MCF 10A (cell line): ENCODE measurements around the gene NUDT4B. TPM values are rescaled to one million over a fixed set of nuclear protein-coding genes. Genes with fewer than 3 reads are reported as not detected.
"Not testable (repeated sequence)": the region's sequence is repeated elsewhere in the genome, so short reads cannot be mapped to it uniquely, and the experiment has no call there.

Source experiments
- Bru-seq: library from RNA; stranded (reverse); fragments of 400-500 nt; gene quantifications from one replicate; lab custom pipeline; 2021; lab: Mats Ljungman, UMichigan
- BruChase-seq, 2 experiments: library from RNA; stranded (reverse); fragments of 400-500 nt; gene quantifications; one replicate each; lab custom pipeline; 2021; lab: Mats Ljungman, UMichigan
- BruUV-seq: library from RNA; stranded (reverse); fragments of 400-500 nt; replicated peaks from 2 replicates; lab custom pipeline; 2021; lab: Mats Ljungman, UMichigan
- CTCF ChIA-PET: fragments of 300-600 bp; sonication (Branson Sonifier 250); formaldehyde crosslinking; extraction: SDS; loops from one replicate; lab custom pipeline; 2021; ENCODE audit warnings: antibody characterized with exemption, inconsistent platforms; lab: Yijun Ruan, JAX
- POLR2A ChIA-PET: fragments of 300-600, 350-650 bp; sonication (Branson Sonifier 250); formaldehyde crosslinking; extraction: SDS; loops from one replicate; lab custom pipeline; 2020; ENCODE audit warnings: antibody characterized with exemption, inconsistent platforms; lab: Yijun Ruan, JAX
- DNase-seq: peaks from one replicate; pipeline ENCODE4 v3.0.0-alpha.2; 2018; ENCODE audit not compliant: unreplicated experiment
- H3K27ac Mint-ChIP-seq: one replicate; pipeline ENCODE4 v1.8.0; 2022; ENCODE audit warnings: mild to moderate bottlenecking, low read depth, mixed read lengths; ENCODE audit not compliant: unreplicated experiment
- H3K27me3 Mint-ChIP-seq: one replicate; pipeline ENCODE4 v1.8.0; 2022; ENCODE audit warnings: mixed read lengths; ENCODE audit not compliant: insufficient read depth, unreplicated experiment
- H3K36me3 Mint-ChIP-seq: one replicate; pipeline ENCODE4 v1.8.0; 2022; ENCODE audit warnings: mild to moderate bottlenecking, moderate library complexity, mixed read lengths; ENCODE audit not compliant: insufficient read depth, unreplicated experiment
- H3K4me1 Mint-ChIP-seq: one replicate; pipeline ENCODE4 v1.8.0; 2022; ENCODE audit warnings: mixed read lengths; ENCODE audit not compliant: insufficient read depth, unreplicated experiment
- H3K4me3 Mint-ChIP-seq: one replicate; pipeline ENCODE4 v1.8.0; 2022; ENCODE audit warnings: mild to moderate bottlenecking, moderate library complexity, mixed read lengths; ENCODE audit not compliant: unreplicated experiment
- H3K9me3 Mint-ChIP-seq: one replicate; pipeline ENCODE4 v1.8.0; 2022; ENCODE audit warnings: mixed read lengths; ENCODE audit not compliant: unreplicated experiment
- intact Hi-C: fragments of 100-400 bp; cut with micrococcal nuclease; formaldehyde crosslinking; loops from 2 replicates; pipeline ENCODE4 v1.14.1; 2022
- long read RNA-seq: library from polyadenylated mRNA; stranded (forward); transcript quantifications from one replicate; pipeline ENCODE4 v2.0.0, GENCODE V29; 2022
- total RNA-seq: library from RNA; stranded (reverse); gene quantifications from 2 replicates; pipeline ENCODE4 v1.2.3, GENCODE V29; 2022

NUDT4B gene
- total RNA-seq (not detected in 2 replicates), Bru-seq, nascent RNA (not detected), BruChase-seq, experiment 1, labeled RNA remaining after a 6-hour chase (not detected), BruChase-seq, experiment 2, labeled RNA remaining after a 2-hour chase (not detected)
- long read RNA-seq, partial matches to known transcripts = 0 of 3 reads
- long read RNA-seq, other reads (novel, unspliced or antisense) = 0 of 3 reads

- H3K4me1 Mint-ChIP-seq, H3K27me3 Mint-ChIP-seq, intact Hi-C loops, H3K36me3 Mint-ChIP-seq, H3K4me3 Mint-ChIP-seq, H3K9me3 Mint-ChIP-seq, H3K27ac Mint-ChIP-seq, DNase-seq, BruUV-seq, POLR2A ChIA-PET, CTCF ChIA-PET: not testable (repeated sequence)
These were observed at the start of gene NUDT4B for GRCh38 chr1:148748563-148749334. Gene NUDT4B (plus strand): TSS chr1:148748774. CDS start chr1:148748953, 179 bp downstream.

GRCh38 chr1:148699357-148699756, 49.2 kb upstream of the NUDT4B start:
- H3K9me3 Mint-ChIP-seq, intact Hi-C loops, CTCF ChIA-PET, H3K36me3 Mint-ChIP-seq, H3K27me3 Mint-ChIP-seq, H3K4me1 Mint-ChIP-seq, H3K27ac Mint-ChIP-seq, DNase-seq, BruUV-seq, H3K4me3 Mint-ChIP-seq, POLR2A ChIA-PET: not testable (repeated sequence)

- H3K36me3 Mint-ChIP-seq, intact Hi-C loops, POLR2A ChIA-PET, DNase-seq, H3K4me3 Mint-ChIP-seq, BruUV-seq, H3K4me1 Mint-ChIP-seq, H3K9me3 Mint-ChIP-seq, H3K27me3 Mint-ChIP-seq, CTCF ChIA-PET, H3K27ac Mint-ChIP-seq: not testable (repeated sequence)
These were observed 46.3 kb upstream of the NUDT4B start for GRCh38 chr1:148702242-148702641.

- intact Hi-C loops, H3K9me3 Mint-ChIP-seq, CTCF ChIA-PET, H3K4me1 Mint-ChIP-seq, H3K36me3 Mint-ChIP-seq, H3K4me3 Mint-ChIP-seq, POLR2A ChIA-PET, DNase-seq, H3K27ac Mint-ChIP-seq, H3K27me3 Mint-ChIP-seq, BruUV-seq: not testable (repeated sequence)
These were observed 44.5 kb upstream of the NUDT4B start for GRCh38 chr1:148703973-148704591.

GRCh38 chr1:148705316-148705948, 43.1 kb upstream of the NUDT4B start:
- H3K27ac Mint-ChIP-seq, H3K9me3 Mint-ChIP-seq, intact Hi-C loops, H3K4me3 Mint-ChIP-seq, H3K4me1 Mint-ChIP-seq, CTCF ChIA-PET, POLR2A ChIA-PET, BruUV-seq, DNase-seq, H3K27me3 Mint-ChIP-seq, H3K36me3 Mint-ChIP-seq: not testable (repeated sequence)

GRCh38 chr1:148708779-148709333, 39.7 kb upstream of the NUDT4B start:
- intact Hi-C loops, H3K36me3 Mint-ChIP-seq, CTCF ChIA-PET, BruUV-seq, DNase-seq, H3K27ac Mint-ChIP-seq, H3K4me3 Mint-ChIP-seq, POLR2A ChIA-PET, H3K9me3 Mint-ChIP-seq, H3K4me1 Mint-ChIP-seq, H3K27me3 Mint-ChIP-seq: not testable (repeated sequence)

GRCh38 chr1:148710772-148711523, 37.6 kb upstream of the NUDT4B start:
- H3K36me3 Mint-ChIP-seq, CTCF ChIA-PET, H3K4me3 Mint-ChIP-seq, DNase-seq, POLR2A ChIA-PET, H3K9me3 Mint-ChIP-seq, H3K27ac Mint-ChIP-seq, BruUV-seq, intact Hi-C loops, H3K4me1 Mint-ChIP-seq, H3K27me3 Mint-ChIP-seq: not testable (repeated sequence)

- H3K27me3 Mint-ChIP-seq, H3K9me3 Mint-ChIP-seq, H3K36me3 Mint-ChIP-seq, H3K4me1 Mint-ChIP-seq, DNase-seq, intact Hi-C loops, POLR2A ChIA-PET, BruUV-seq, CTCF ChIA-PET, H3K4me3 Mint-ChIP-seq, H3K27ac Mint-ChIP-seq: not testable (repeated sequence)
These were observed 36.2 kb upstream of the NUDT4B start for GRCh38 chr1:148712353-148712752.
